Measurements from ENCODE around the gene CPA1. TPM values are rescaled to one million over a fixed set of nuclear protein-coding genes. Genes with fewer than 3 reads are reported as not detected.

The CPA1 gene
- not detected for total RNA-seq

GRCh38 chr7:130379921-130380860 is at the start of gene CPA1:
TSS of gene CPA1 (plus strand) at chr7:130380494. CDS start at chr7:130380521, 27 bp downstream.
- FAIRE-seq = no peak

GRCh38 chr7:130332259-130333053 is 47.8 kb upstream of the CPA1 start:
- DNase-seq (ENCODE audit: low spot score in 2 of 2) (no peak), FAIRE-seq (no peak)

More at GRCh38 chr7:130379921-130380860, at the start of gene CPA1:
- DNase-seq (ENCODE audit: low spot score in 2 of 2) = no peak

- DNase-seq (ENCODE audit: low spot score in 2 of 2) (no peak), FAIRE-seq (no peak)
These were observed 46.5 kb upstream of the CPA1 start for GRCh38 chr7:130333832-130334231.

- FAIRE-seq (no peak), DNase-seq (ENCODE audit: low spot score in 2 of 2) (no peak)
These were observed 46.0 kb upstream of the CPA1 start for GRCh38 chr7:130334274-130334673.

- DNase-seq (ENCODE audit: low spot score in 2 of 2) = no peak
- FAIRE-seq = no peak
These were observed 42.8 kb upstream of the CPA1 start for GRCh38 chr7:130337410-130337971.

GRCh38 chr7:130338233-130338632 is 42.1 kb upstream of the CPA1 start:
- FAIRE-seq = no peak

GRCh38 chr7:130341882-130342281 is 38.4 kb upstream of the CPA1 start:
- no peak for DNase-seq (ENCODE audit: low spot score in 2 of 2)

More at GRCh38 chr7:130338233-130338632, 42.1 kb upstream of the CPA1 start:
- DNase-seq (ENCODE audit: low spot score in 2 of 2) = no peak

GRCh38 chr7:130342701-130343380 is 37.5 kb upstream of the CPA1 start:
- no peak for FAIRE-seq

More at GRCh38 chr7:130341882-130342281, 38.4 kb upstream of the CPA1 start:
- no peak for FAIRE-seq

GRCh38 chr7:130344271-130344866 is 35.9 kb upstream of the CPA1 start, which contains the start of gene CPA5:
TSS of gene CPA5 (plus strand) at chr7:130344816. CDS start at chr7:130346486, 1,670 bp downstream.
- DNase-seq (ENCODE audit: low spot score in 2 of 2) (no peak), FAIRE-seq (no peak)

More at GRCh38 chr7:130342701-130343380, 37.5 kb upstream of the CPA1 start:
- DNase-seq (ENCODE audit: low spot score in 2 of 2) = no peak

- FAIRE-seq = no peak
- DNase-seq (ENCODE audit: low spot score in 2 of 2) = no peak
These were observed 35.2 kb upstream of the CPA1 start for GRCh38 chr7:130345136-130345535.

- DNase-seq (ENCODE audit: low spot score in 2 of 2) = no peak
- no peak for FAIRE-seq
These were observed 34.6 kb upstream of the CPA1 start for GRCh38 chr7:130345725-130346124.

GRCh38 chr7:130346177-130346905 is 34.0 kb upstream of the CPA1 start:
- FAIRE-seq (no peak), DNase-seq (ENCODE audit: low spot score in 2 of 2) (no peak)

GRCh38 chr7:130346941-130347340 is 33.4 kb upstream of the CPA1 start:
- FAIRE-seq (no peak), DNase-seq (ENCODE audit: low spot score in 2 of 2) (no peak)

- DNase-seq (ENCODE audit: low spot score in 2 of 2) = no peak
These were observed 30.1 kb upstream of the CPA1 start for GRCh38 chr7:130349911-130350782.

GRCh38 chr7:130350945-130351790 is 29.1 kb upstream of the CPA1 start:
- FAIRE-seq (no peak), DNase-seq (ENCODE audit: low spot score in 2 of 2) (no peak)

More at GRCh38 chr7:130349911-130350782, 30.1 kb upstream of the CPA1 start:
- no peak for FAIRE-seq

- DNase-seq (ENCODE audit: low spot score in 2 of 2) (no peak), FAIRE-seq (no peak)
These were observed 28.6 kb upstream of the CPA1 start for GRCh38 chr7:130351791-130352090.

Data from frontal cortex (tissue), 4 donors.